GM12873 (cell line): Measurements from ENCODE around the gene DGKQ.

Experiments
- CTCF ChIP-seq: IDR thresholded peaks from 2 replicates; pipeline ENCODE4 v1.5.1; 2012; ENCODE audit warnings: low read depth, mild to moderate bottlenecking, moderate library complexity, low read length, control low read depth; ENCODE audit not compliant: insufficient read depth; ENCODE audit errors: missing control alignments

DGKQ gene

GRCh38 chr4:985123-985830 lies 11.9 kb upstream of the DGKQ start:
- no peak for TF ChIP-seq CTCF

DNA sequence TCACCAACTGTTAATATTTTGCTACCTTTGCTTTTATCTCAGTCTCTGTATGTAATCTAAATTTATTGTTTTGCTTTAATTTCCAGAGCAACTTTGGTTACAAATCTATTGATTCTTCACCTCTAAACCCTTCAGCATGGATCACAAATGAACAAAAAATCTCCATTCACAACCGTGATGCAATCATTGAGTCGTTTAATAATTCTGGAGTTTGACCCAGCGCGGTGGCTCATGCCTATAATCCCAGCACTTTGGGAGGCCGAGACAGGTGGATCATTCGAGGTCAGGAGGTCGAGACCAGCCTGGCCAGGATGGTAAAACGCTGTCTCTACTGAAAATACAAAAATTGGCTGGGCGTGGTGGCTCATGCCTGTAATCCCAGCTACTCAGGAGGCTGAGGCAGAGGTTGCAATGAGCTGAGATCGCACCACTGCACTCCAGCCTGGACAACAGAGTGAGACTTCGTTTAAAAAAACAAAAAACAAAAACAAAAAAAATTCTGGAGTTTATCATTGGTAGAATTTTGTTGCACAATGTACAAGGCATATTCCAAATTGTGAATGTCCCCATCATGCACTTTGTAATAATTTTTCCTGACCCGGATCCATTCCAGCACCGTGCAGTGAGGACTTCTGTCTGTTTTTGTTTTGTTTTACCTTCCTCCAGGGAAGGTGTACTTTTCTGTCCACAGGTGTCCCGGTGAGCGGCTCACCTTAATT lies 11.1 kb upstream of the DGKQ start:
- TF ChIP-seq CTCF: no peak

DNA sequence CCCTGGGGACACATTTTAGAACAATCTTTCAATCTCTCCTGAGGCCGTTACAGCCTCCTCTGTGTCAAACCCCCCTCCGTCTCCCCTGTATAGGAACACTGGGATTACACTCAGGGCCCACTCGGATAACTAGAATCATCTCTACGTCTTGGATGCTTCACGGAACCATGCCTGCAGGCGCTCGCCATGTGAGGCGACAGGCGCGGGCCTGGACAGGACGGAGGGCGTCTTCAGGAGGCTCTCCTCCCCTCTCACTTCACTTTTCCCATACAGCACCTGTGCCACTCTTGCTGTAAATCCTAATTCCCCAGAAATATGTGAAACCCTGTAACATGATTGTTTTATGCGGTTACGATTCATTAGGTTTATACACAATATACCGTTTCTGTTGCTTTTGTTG lies 9.4 kb upstream of the DGKQ start:
- no peak for TF ChIP-seq CTCF

GRCh38 chr4:982291-982690 lies 8.9 kb upstream of the DGKQ start:
- no peak for TF ChIP-seq CTCF

DNA sequence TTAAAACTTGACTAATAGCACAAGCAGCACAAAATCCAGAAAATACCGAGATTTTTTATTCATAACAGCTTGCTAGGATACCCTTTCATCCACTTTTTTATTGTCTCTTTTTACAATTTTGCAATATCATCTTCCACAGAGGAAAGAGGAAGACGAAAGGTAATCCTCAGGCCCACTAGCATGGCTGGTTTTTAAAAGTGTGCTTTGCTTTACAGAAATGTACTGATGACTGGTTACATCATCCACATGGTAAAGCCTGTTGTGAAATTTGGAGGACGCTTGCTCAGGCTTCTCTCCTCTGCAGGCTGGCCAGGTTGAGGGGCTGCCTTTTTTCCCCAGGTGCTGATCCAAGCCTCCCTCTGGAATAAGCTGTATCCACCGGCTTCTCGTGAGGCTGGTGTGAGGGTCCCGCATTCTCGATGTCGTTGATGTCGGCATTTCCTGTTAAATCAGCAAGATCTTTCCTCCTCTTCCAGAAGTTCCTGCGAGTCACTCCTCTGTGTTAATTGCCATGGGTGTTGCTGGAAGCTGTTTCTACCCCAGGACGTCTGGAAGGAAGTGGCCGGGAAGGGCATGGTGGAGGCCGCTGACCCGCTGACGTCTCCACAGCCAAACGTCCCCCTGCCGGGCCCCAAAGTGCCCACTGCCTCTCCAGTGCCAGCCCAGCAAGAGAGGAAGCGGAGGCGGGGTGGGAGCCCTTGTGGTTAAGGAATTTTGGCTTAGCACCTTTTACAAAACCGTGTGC lies 5.8 kb upstream of the DGKQ start:
- no peak for TF ChIP-seq CTCF

DNA sequence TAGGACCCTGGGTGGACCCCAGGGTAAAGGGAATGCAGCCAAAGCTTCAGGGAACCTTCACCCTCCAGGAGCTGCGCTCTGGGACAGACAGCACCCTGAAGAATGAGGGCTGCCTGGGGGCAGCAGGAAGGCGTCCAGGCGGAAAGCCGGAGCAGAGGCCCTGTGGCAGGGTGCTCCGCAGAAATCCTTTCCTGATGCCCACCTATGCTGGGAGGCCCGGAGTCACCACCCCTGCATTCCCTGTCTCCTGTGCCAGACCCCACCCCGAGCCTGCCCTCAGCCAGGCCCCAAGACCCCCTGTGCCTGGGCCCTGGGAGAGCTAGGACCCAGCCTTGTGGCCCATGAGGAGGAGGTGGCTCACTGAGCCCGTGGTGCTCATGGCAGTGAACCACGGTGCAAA lies 1.3 kb upstream of the DGKQ start:
- TF ChIP-seq CTCF: no peak
